HCT116 (cell line): ENCODE data around the gene LRP1B. TPM values are rescaled to one million over a fixed set of nuclear protein-coding genes. Genes with fewer than 3 reads are reported as not detected.

Source experiments
- ATAC-seq: fragments of 200-7000 bp; cut with Tn5 transposase; 2 replicates; pipeline ENCODE4 v1.9.1; 2020; ENCODE audit warnings: mild to moderate bottlenecking, moderate library complexity
- BruUV-seq: library from RNA; stranded (reverse); fragments of 400-500 nt; replicated peaks from 2 replicates; lab custom pipeline; 2021; lab: Mats Ljungman, UMichigan
- CTCF ChIA-PET: fragments of 300-600 bp; sonication (Branson Sonifier 250); formaldehyde crosslinking; loops from one replicate; lab custom pipeline; 2021; ENCODE audit warnings: antibody characterized with exemption; lab: Charles Lee
- POLR2A ChIA-PET: fragments of 300-600, 350-600 bp; sonication (Branson Sonifier 250); formaldehyde crosslinking; loops from one replicate; lab custom pipeline; 2021; ENCODE audit warnings: antibody characterized with exemption; lab: Charles Lee
- RAD21 ChIA-PET, 2 experiments: fragments of 300-600 bp; sonication (Branson Sonifier 250); formaldehyde crosslinking; loops; one replicate each; lab custom pipeline; 2023; ENCODE audit warnings: low total read pairs in 2 of 2; ENCODE audit not compliant: uncharacterized antibody in 2 of 2, unreplicated experiment in 2 of 2, low non-redundant PET in 1 of 2; lab: Charles Lee
- DNase-seq: peaks from one replicate; pipeline ENCODE4 v3.0.0-alpha.2; 2010; ENCODE audit warnings: low read depth, low spot score
- H2AFZ ChIP-seq: fragments of 200-600 bp; shearing (Covaris generic), sonication (generic); 2 replicates; pipeline ENCODE4 v1.6.1; 2017; ENCODE audit warnings: low read depth, mixed run types, mixed read lengths, antibody characterized with exemption, low read length; ENCODE audit not compliant: poor library complexity, severe bottlenecking
- H3K27ac ChIP-seq: 2 replicates; pipeline ENCODE4 v1.5.1; 2012; ENCODE audit warnings: low read depth, low read length
- H3K27me3 ChIP-seq: fragments of 200-600 bp; sonication (generic); 2 replicates; pipeline ENCODE4 v1.6.1; 2016; ENCODE audit warnings: mixed run types, low read length, mixed read lengths; ENCODE audit not compliant: insufficient read depth
- H3K36me3 ChIP-seq, 2 experiments: fragments of 200-500 bp in 1 of 2; fragments of 200-600 bp in 1 of 2; sonication (Bioruptor generic) in 1 of 2; sonication (generic) in 1 of 2; 2 replicates each; pipeline versions ENCODE4 v1.5.1 to v1.6.1; 2014 to 2016; ENCODE audit warnings: low read length in 2 of 2, inconsistent platforms in 1 of 2, mixed read lengths in 1 of 2, mixed run types in 1 of 2; ENCODE audit not compliant: insufficient read depth in 2 of 2, control insufficient read depth in 1 of 2
- H3K4me1 ChIP-seq, 2 experiments: fragments of 200-600 bp in 1 of 2; sonication (generic) in 1 of 2; 2 replicates each; pipeline versions ENCODE4 v1.5.1 to v1.6.1; 2012 to 2017; ENCODE audit warnings: low read length in 2 of 2, inconsistent platforms in 1 of 2, mild to moderate bottlenecking in 1 of 2, mixed read lengths in 1 of 2, mixed run types in 1 of 2, moderate library complexity in 1 of 2; ENCODE audit not compliant: insufficient read depth in 2 of 2, control insufficient read depth in 1 of 2
- H3K4me2 ChIP-seq: fragments of 200-600 bp; sonication (generic); 2 replicates; pipeline ENCODE4 v1.6.1; 2017; ENCODE audit warnings: mixed run types, low read length, mixed read lengths
- H3K4me3 ChIP-seq, 2 experiments: fragments of 200-600 bp in 1 of 2; sonication (generic) in 1 of 2; replicated peaks in 1 of 2; 2 replicates each; pipeline ENCODE4 v1.5.1; 2011 to 2016; ENCODE audit warnings: low read length in 2 of 2, control low read depth in 1 of 2, low read depth in 1 of 2, mild to moderate bottlenecking in 1 of 2, mixed read lengths in 1 of 2, mixed run types in 1 of 2
- H3K79me2 ChIP-seq: fragments of 200-600 bp; sonication (generic); 2 replicates; pipeline ENCODE4 v1.6.1; 2017; ENCODE audit warnings: mild to moderate bottlenecking, mixed run types, low read length, moderate library complexity, mixed read lengths; ENCODE audit not compliant: insufficient read depth
- H3K9ac ChIP-seq: fragments of 200-600 bp; sonication (generic); 2 replicates; pipeline ENCODE4 v1.6.1; 2016; ENCODE audit warnings: low read length, mixed read lengths
- H3K9me2 ChIP-seq: fragments of 200-600 bp; sonication (generic), shearing (Covaris generic); 2 replicates; pipeline ENCODE4 v1.6.1; 2017; ENCODE audit warnings: mixed run types, mild to moderate bottlenecking, moderate library complexity; ENCODE audit not compliant: insufficient read depth
- H3K9me3 ChIP-seq, 2 experiments: fragments of 200-500 bp in 1 of 2; fragments of 200-600 bp in 1 of 2; sonication (Bioruptor generic) in 1 of 2; sonication (generic) in 1 of 2; 2 replicates each; pipeline ENCODE4 v1.6.1; 2014 to 2017; ENCODE audit warnings: low read length in 2 of 2, mixed read lengths in 2 of 2, inconsistent platforms in 1 of 2, low read depth in 1 of 2, mild to moderate bottlenecking in 1 of 2, mixed run types in 1 of 2, moderate library complexity in 1 of 2; ENCODE audit not compliant: control insufficient read depth in 1 of 2, insufficient read depth in 1 of 2
- H4K20me1 ChIP-seq: fragments of 200-600 bp; sonication (generic), shearing (Covaris generic); 2 replicates; pipeline ENCODE4 v1.6.1; 2017; ENCODE audit warnings: mixed run types, mild to moderate bottlenecking, moderate library complexity; ENCODE audit not compliant: insufficient read depth
- CBX3 ChIP-seq: IDR thresholded peaks from 2 replicates; pipeline ENCODE4 v1.6.1; 2012; ENCODE audit warnings: low read depth
- CEBPB ChIP-seq: IDR thresholded peaks from 2 replicates; pipeline ENCODE4 v1.6.1; 2012; ENCODE audit warnings: low read depth
- CTCF ChIP-seq, 3 experiments: fragments of 200-600 bp in 1 of 3; sonication (generic) in 1 of 3; IDR thresholded peaks in 2 of 3; conservative IDR thresholded peaks in 1 of 3; 2 replicates each; pipeline ENCODE4 v1.5.1; 2012 to 2017; ENCODE audit warnings: low read depth in 2 of 3, low read length in 2 of 3, antibody characterized with exemption in 1 of 3, borderline replicate concordance in 1 of 3, control low read depth in 1 of 3, mild to moderate bottlenecking in 1 of 3, mixed read lengths in 1 of 3, mixed run types in 1 of 3, moderate library complexity in 1 of 3; ENCODE audit not compliant: insufficient read depth in 1 of 3
- EGR1 ChIP-seq: IDR thresholded peaks from 2 replicates; pipeline ENCODE4 v1.6.1; 2012; ENCODE audit warnings: low read depth
- EZH2 ChIP-seq: fragments of 200-600 bp; sonication (generic); IDR thresholded peaks from 2 replicates; pipeline ENCODE4 v1.6.1; 2017; ENCODE audit warnings: antibody characterized with exemption, mixed run types
- EZH2phosphoT487 ChIP-seq: fragments of 200-600 bp; IDR thresholded peaks from 2 replicates; pipeline ENCODE4 v1.6.1; 2018; ENCODE audit warnings: antibody characterized with exemption, borderline replicate concordance
- FOSL1 ChIP-seq: IDR thresholded peaks from 2 replicates; pipeline ENCODE4 v1.6.1; 2012; ENCODE audit warnings: low read depth
- JUND ChIP-seq: IDR thresholded peaks from 2 replicates; pipeline ENCODE4 v1.6.1; 2012
- POLR2A ChIP-seq: IDR thresholded peaks from 2 replicates; pipeline ENCODE4 v1.7.0; 2011; ENCODE audit warnings: borderline replicate concordance; ENCODE audit not compliant: insufficient read depth, insufficient read length; ENCODE audit errors: extremely low read depth
- POLR2AphosphoS5 ChIP-seq: IDR thresholded peaks from 2 replicates; pipeline ENCODE4 v1.6.1; 2011; ENCODE audit warnings: mild to moderate bottlenecking, low read depth, low read length, moderate library complexity
- RAD21 ChIP-seq: IDR thresholded peaks from 2 replicates; pipeline ENCODE4 v1.6.1; 2012; ENCODE audit warnings: low read depth, mild to moderate bottlenecking
- SP1 ChIP-seq: IDR thresholded peaks from 2 replicates; pipeline ENCODE4 v1.6.1; 2012; ENCODE audit warnings: low read depth
- ZFX ChIP-seq: fragments of 450-650 bp; IDR thresholded peaks from 2 replicates; pipeline ENCODE4 v1.6.1; 2017
- ZNF274 ChIP-seq: fragments of 200-500 bp; sonication (Bioruptor generic); IDR thresholded peaks from 2 replicates; pipeline ENCODE4 v1.6.1; 2014; ENCODE audit warnings: mild to moderate bottlenecking, low read depth, low read length, inconsistent platforms
- intact Hi-C: fragments of 100-400 bp; cut with micrococcal nuclease; formaldehyde crosslinking; loops from 2 replicates; pipeline ENCODE4 v1.10.0; 2022
- total RNA-seq: library from RNA; stranded (reverse); gene quantifications from one replicate; pipeline ENCODE4 v1.2.1, GENCODE V29; 2021; ENCODE audit not compliant: unreplicated experiment
- TF ChIP-seq, protein P1 (sequence below): IDR thresholded peaks from 2 replicates; pipeline ENCODE4 v1.6.1; 2012

LRP1B gene
- total RNA-seq, 1 experiment from 2014 or later: 0.34 TPM

- intact Hi-C loops: no loop called here
- Histone ChIP-seq H3K36me3 (no peaks in the 10 kb centered on the region), H2AFZ (no peak overlapping the region), H3K9me3 (no peaks in the 10 kb centered on the region), H3K9me2 (no peaks in the 10 kb centered on the region), H3K4me3 (no peak overlapping the region), H3K79me2 (no peaks in the 10 kb centered on the region), H4K20me1 (no peaks in the 10 kb centered on the region), H3K4me1 (no peaks in the 10 kb centered on the region), H3K9ac (no peak overlapping the region), H3K27ac (no peak overlapping the region), H3K27me3 (no peaks in the 10 kb centered on the region), H3K4me2 (no peak overlapping the region)
- ATAC-seq (no peak), DNase-seq (no peak)
- ChIA-PET POLR2A (no interaction called here), CTCF (no interaction called here), RAD21 (no interaction called here)
- TF ChIP-seq RAD21: no peak
- TF ChIP-seq EGR1: no peak
- no peak for TF ChIP-seq ZFX
- TF ChIP-seq ZNF274: no peak
- no peak for TF ChIP-seq EZH2
- no peak for TF ChIP-seq FOSL1
- TF ChIP-seq JUND: no peak
- TF ChIP-seq POLR2AphosphoS5: no peak
- no peak for TF ChIP-seq POLR2A
- TF ChIP-seq, protein P1, sequence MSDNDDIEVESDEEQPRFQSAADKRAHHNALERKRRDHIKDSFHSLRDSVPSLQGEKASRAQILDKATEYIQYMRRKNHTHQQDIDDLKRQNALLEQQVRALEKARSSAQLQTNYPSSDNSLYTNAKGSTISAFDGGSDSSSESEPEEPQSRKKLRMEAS: no peak
- no peak for TF ChIP-seq CTCF (IDR thresholded peaks at IDR 0.05 in 2 of 3, conservative IDR thresholded peaks at IDR 0.05 in 1 of 3; ENCODE audit: borderline replicate concordance in 1 of 3, insufficient read depth in 1 of 3, low read depth in 2 of 3, low read length in 2 of 3)
- no peak for TF ChIP-seq CEBPB
- TF ChIP-seq SP1: no peak
- no peak for TF ChIP-seq CBX3
- no peak for TF ChIP-seq EZH2phosphoT487
- no TSS peak for BruUV-seq
Measured at GRCh38 chr2:141439524-141439923, 691.3 kb downstream of the LRP1B start.
